Urothelium cell line (cell line): ENCODE data around the gene CAMK1D.
A peak's percentile ranks its signal among the peaks of the same experiment; 100 is the strongest.

Source experiments
- DNase-seq: peaks from one replicate; pipeline ENCODE4 v3.0.0; 2011; ENCODE audit warnings: low spot score, mixed read lengths
- FAIRE-seq: peaks from 2 replicates; lab custom pipeline; 2011; peaks lifted over from hg19 to GRCh38; lab: Jason Lieb, UNC

The CAMK1D gene

GRCh38 chr10:12638781-12639180 lies 289.4 kb downstream of the CAMK1D start:
- DNase-seq (no peak), FAIRE-seq (no peak)

- FAIRE-seq = no peak
- no peak for DNase-seq
These were observed 290.9 kb downstream of the CAMK1D start for GRCh38 chr10:12639996-12640944.

- DNase-seq = no peak
- FAIRE-seq = no peak
These were observed 292.7 kb downstream of the CAMK1D start for GRCh38 chr10:12642036-12642435.

DNA sequence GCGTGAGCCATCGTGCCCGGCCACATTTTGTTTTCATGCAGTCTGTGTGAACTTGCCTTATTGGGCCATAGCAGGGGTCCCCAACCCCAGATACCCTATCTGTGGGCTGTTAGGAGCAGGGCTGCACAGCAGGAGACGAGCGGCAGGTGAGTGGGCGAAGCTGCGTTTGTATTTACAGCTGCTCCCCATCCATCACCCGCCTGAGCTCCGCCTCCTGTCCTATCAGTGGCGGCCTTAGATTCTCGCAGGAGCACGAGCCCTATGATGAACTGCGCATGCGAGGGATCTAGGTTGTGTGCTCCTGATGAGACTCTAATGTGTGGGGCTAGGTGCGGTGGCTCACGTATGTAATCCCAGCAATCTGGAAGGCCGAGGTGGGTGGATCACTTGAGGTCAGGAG lies 293.9 kb downstream of the CAMK1D start:
- FAIRE-seq = no peak

DNA sequence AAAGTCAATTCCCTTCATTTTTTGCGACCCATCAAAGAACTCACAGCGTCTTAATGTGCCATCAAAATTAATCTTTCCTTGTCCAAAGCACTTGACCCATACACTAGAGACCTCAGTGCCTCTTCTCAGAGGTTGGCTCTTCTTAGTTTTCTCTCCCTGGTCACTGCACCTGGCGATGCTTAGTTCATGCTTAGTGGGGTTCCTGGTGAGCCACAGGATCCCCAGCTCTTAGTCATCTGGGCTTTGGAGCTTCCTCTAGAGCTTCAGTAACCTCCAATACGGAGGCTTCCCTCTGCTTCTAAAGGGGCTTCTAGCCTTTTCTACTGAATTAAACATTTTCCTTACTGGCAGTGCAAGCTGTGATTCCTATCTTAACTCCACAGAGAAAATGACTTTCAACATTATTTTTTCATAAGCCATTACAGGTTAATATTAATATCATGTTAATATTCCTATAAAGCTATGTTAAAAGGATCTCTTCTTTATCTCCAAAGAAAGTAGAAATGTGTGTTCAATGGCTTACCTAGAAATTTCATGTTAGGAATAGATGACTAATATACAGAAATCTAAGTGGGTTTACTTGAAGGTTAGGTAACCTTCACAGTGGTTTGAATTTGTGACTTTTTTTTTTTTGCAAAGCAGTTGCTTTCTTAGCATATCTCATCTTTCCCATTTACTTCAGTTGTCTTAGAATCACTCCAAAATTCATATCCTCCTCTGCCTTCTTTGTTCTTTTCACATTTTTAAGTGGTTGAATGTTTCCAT lies 295.2 kb downstream of the CAMK1D start:
- no peak for FAIRE-seq

More for the DNA sequence above, 293.9 kb downstream of the CAMK1D start:
- no peak for DNase-seq

GRCh38 chr10:12645449-12645848 lies 296.1 kb downstream of the CAMK1D start:
- FAIRE-seq = no peak
- no peak for DNase-seq

More for the DNA sequence above, 295.2 kb downstream of the CAMK1D start:
- DNase-seq = no peak

GRCh38 chr10:12649012-12649584 lies 299.8 kb downstream of the CAMK1D start:
- no peak for DNase-seq
- FAIRE-seq = no peak

DNA sequence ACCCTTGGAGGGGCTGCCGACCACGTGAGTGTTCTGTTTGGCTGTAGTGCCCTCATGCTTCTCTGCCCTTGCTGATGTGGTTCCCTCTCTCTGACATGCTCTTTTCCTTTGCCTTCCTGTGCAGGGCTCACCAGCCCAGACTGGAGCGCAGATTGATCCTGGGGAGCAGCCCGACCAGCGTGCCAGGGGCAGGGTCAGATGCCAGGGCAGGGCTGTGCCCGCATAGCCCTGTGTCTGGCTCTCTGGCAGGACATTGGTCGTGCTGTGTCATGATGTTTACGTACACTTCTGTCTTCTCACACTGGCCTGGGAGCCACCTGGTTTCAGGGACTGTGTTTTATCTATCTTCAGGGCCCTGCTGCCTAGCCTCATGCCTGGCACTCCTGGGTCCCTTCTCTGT lies 300.8 kb downstream of the CAMK1D start:
- no peak for FAIRE-seq
- DNase-seq = no peak

- no peak for FAIRE-seq
- DNase-seq = no peak
These were observed 301.4 kb downstream of the CAMK1D start for GRCh38 chr10:12650538-12651298.

GRCh38 chr10:12655940-12656339 lies 306.6 kb downstream of the CAMK1D start:
- FAIRE-seq = no peak
- no peak for DNase-seq

DNA sequence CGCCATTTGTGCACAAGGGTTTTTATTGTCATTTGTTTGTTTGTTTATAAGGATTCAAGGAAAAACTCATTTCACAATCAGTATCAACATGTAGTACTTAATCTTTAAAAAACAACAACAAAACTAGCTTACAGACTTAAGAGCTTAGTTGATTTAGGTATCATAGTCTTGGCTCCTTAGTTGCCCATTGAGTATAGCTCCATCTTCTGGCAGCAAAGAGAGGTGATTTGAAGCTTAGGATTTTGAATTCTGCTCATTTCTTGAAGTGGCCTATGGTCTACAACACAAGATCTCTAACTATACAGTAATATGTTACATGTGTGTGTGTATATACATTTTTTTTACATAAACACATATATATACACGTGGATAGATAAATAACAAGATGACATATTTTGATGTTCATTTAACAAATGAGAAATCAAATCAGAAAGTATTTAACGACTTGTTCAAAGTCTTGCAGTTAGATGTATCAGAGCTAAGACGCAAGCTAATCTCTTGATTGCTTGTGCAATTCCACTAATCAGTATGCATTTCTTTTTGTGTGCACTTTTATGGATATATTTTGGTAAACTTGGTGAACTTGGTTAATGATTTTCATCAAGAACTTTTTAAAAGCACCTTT lies 307.3 kb downstream of the CAMK1D start:
- no peak for FAIRE-seq
- peak; percentile 37 for DNase-seq

DNA sequence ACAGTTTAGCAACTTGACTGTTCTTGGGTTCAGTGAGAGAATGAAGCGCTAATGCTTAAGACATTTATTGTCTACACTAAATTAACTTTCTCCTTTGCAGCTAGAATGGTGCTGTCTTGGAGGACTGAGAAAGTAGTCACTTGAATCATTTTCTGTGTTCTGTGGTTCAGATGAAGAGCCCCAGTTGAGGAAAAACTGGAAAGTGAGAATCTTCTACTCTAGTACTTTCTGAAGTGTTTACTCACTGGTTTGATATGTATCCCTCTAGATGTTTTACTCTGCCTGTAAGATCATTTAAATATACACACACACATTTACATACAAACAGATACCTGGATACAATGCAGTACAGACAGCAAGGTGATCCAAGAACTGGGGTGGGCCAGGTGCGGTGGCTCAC lies 308.1 kb downstream of the CAMK1D start:
- no peak for FAIRE-seq
- no peak for DNase-seq

DNA sequence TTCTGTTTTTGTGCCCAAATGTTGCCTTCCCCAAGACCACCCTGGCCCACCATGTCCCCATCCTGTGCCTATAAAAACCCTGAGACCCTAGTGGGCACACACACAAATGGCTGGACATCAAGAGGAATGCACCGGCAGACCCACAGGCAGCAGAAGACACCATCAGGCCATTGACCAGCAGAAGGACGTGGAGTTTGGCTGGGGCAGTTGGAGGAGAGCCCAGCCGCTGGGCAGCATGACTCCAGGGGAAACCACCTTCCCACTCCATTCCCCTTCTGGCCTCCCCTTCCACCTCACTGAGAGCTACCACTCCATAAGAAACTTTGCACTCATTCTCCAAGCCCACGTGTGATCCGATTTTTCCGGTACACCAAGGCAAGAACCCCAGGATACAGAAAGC lies 309.2 kb downstream of the CAMK1D start:
- DNase-seq (no peak), FAIRE-seq (no peak)

DNA sequence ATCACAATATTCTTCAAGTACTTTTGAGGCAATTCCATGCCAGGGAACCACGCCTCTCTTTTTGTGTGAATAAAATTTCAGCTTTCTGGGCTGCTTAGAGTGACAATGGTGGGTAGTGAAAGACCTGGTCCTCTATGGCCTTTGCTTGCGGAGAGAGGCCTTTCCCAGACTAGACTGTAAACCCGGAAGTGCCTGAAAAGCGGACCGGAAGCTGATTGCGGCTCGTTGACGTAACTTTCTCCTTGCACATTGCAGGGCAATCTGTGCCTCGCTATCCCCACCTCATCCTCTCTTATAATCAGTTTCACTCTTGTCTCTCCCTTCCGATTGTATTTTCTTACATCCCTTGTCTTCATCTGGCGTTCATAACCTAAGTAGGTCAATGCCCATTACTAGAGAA lies 310.4 kb downstream of the CAMK1D start:
- DNase-seq (no peak), FAIRE-seq (no peak)

- no peak for FAIRE-seq
- DNase-seq = no peak
These were observed 311.5 kb downstream of the CAMK1D start for GRCh38 chr10:12660812-12661211.

DNA sequence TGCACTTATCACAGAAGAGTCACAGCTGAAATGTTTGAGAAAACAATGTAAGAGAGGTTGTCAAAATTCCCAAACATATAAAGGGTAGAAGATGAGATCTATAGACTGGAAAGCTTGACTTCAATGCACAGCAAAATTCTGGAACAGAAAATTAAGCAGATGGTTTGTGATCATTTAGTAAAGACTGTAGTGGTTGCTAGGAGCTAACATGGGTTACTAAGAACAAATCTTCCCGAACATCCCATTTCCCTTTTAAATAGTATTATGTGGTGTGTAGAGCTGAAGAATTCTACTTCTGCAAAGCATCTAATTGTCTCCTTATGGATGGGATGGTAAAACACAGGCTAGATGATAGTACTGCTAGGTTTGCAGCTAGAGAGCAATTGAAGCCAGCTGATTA lies 312.3 kb downstream of the CAMK1D start:
- peak; percentile 20 for FAIRE-seq
- DNase-seq = no peak

GRCh38 chr10:12663863-12664262 lies 314.5 kb downstream of the CAMK1D start:
- DNase-seq (no peak), FAIRE-seq (no peak)

DNA sequence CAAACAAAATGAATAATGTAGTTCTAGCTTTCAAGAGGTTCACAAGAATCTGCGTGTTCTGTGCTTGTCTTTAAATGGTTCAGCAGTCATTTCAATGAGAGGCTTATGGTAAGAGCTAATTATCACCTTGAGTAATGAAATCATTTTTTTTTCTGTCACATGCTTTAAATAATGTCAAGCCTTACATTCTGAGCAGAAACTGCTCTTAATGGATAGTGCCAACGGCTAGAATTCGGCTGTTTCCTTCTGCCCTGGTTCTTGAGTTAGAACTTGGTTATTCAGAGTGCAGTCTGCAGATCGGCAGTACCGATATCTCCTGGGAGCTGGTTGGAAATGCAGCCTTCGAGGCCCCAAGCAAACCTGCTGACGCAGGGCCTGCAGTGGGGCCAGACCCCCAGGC lies 316.2 kb downstream of the CAMK1D start:
- FAIRE-seq = no peak
- DNase-seq = no peak

- DNase-seq = no peak
- no peak for FAIRE-seq
These were observed 317.7 kb downstream of the CAMK1D start for GRCh38 chr10:12667052-12667451.

DNA sequence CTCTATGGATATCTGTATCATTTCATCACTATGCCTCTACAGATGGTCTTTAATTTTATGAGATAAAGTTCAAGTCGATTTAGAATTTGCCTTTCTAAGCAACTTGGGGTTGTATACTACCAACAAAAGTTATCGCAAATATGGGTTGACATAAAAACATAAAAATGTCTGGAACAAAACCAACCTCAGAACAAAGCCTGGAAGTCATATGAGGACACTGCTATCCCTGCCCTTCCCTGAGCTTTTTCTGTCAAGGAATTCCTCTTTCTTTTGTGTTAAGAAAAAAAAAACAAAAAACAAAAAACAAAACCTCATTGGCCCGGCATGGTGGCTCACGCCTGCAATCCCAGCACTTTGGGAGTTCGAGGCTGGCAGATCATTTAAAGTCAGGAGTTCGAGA lies 319.3 kb downstream of the CAMK1D start:
- no peak for FAIRE-seq

More for the DNA sequence above, 319.3 kb downstream of the CAMK1D start:
- DNase-seq = no peak
